HL-60 (cell line): ENCODE results near the gene FHDC1.

ENCODE experiments used
- DNase-seq, 2 experiments: peaks; one replicate each; pipeline ENCODE4 v3.0.0-alpha.2; 2010 to 2020; ENCODE audit warnings: low read depth in 1 of 2, low spot score in 1 of 2
- H3K27ac ChIP-seq: fragments of 250-450 bp; sonication (Bioruptor Pico); replicated peaks from 2 replicates; pipeline ENCODE4 v1.5.1; 2020; ENCODE audit warnings: mild to moderate bottlenecking, moderate library complexity
- H3K27me3 ChIP-seq: fragments of 250-450 bp; sonication (Bioruptor Pico); 2 replicates; pipeline ENCODE4 v1.5.1; 2021; ENCODE audit warnings: mild to moderate bottlenecking, moderate library complexity; ENCODE audit not compliant: insufficient read depth, poor library complexity, severe bottlenecking
- H3K4me3 ChIP-seq: replicated peaks from 2 replicates; pipeline ENCODE4 v1.5.1; 2011; ENCODE audit warnings: mild to moderate bottlenecking, control low read depth, low read length; ENCODE audit not compliant: insufficient read depth
- CTCF ChIP-seq: IDR thresholded peaks from one replicate; pipeline ENCODE4 v1.5.1; 2011; ENCODE audit warnings: low read length, control low read depth, inconsistent platforms; ENCODE audit not compliant: insufficient read depth
- GABPA ChIP-seq: IDR thresholded peaks from 2 replicates; pipeline ENCODE4 v1.6.1; 2012; ENCODE audit warnings: low read depth
- POLR2AphosphoS5 ChIP-seq: IDR thresholded peaks from 2 replicates; pipeline ENCODE4 v1.6.1; 2012; ENCODE audit warnings: low read depth
- REST ChIP-seq: IDR thresholded peaks from 2 replicates; pipeline ENCODE4 v1.6.1; 2012; ENCODE audit warnings: low read depth; ENCODE audit not compliant: insufficient replicate concordance
- SPI1 ChIP-seq: IDR thresholded peaks from 2 replicates; pipeline ENCODE4 v1.6.1; 2012; ENCODE audit warnings: low read depth, mild to moderate bottlenecking, borderline replicate concordance

FHDC1 gene

GRCh38 chr4:152944666-152945320, 8.7 kb downstream of the FHDC1 start:
- TF ChIP-seq GABPA: no peak
- no peak for TF ChIP-seq REST
- no peak for TF ChIP-seq SPI1
- no peak for TF ChIP-seq POLR2AphosphoS5
- TF ChIP-seq CTCF: no peak
- no peak for DNase-seq
- Histone ChIP-seq H3K27me3 (no peaks in the 10 kb centered on the region), H3K4me3 (no peak overlapping the region), H3K27ac (no peak overlapping the region)

GRCh38 chr4:152945639-152946038, 9.5 kb downstream of the FHDC1 start:
- DNase-seq: no peak
- no peak overlapping the region for H3K27ac ChIP-seq
- H3K4me3 ChIP-seq: no peak overlapping the region
- no peaks in the 10 kb centered on the region for H3K27me3 ChIP-seq
- TF ChIP-seq REST (no peak), GABPA (no peak), POLR2AphosphoS5 (no peak), CTCF (no peak), SPI1 (no peak)

- no peak for TF ChIP-seq SPI1
- TF ChIP-seq GABPA: no peak
- TF ChIP-seq REST: no peak
- TF ChIP-seq CTCF: no peak
- no peak for TF ChIP-seq POLR2AphosphoS5
- no peak for DNase-seq
- Histone ChIP-seq H3K27me3 (no peaks in the 10 kb centered on the region), H3K27ac (no peak overlapping the region), H3K4me3 (no peak overlapping the region)
Observed at GRCh38 chr4:152946446-152946845, 10.3 kb downstream of the FHDC1 start.
